NCI-H748 (cell line): ENCODE results near the gene HKDC1.
A peak's percentile ranks its signal among the peaks of the same experiment; 100 is the strongest.
"Not testable (repeated sequence)": the region's sequence is repeated elsewhere in the genome, so short reads cannot be mapped to it uniquely, and the experiment has no call there.

ENCODE experiments used
- DNase-seq: peaks from one replicate; lab custom pipeline; 2025; ENCODE audit not compliant: unreplicated experiment; lab: John Stamatoyannopoulos, UW

The HKDC1 gene

GRCh38 chr10:69220041-69220451, at the start of gene HKDC1:
Gene HKDC1 (plus strand): TSS chr10:69220332. CDS start chr10:69220436, 104 bp downstream.
- no peak for DNase-seq

- DNase-seq, result no peak
Observed at GRCh38 chr10:69172241-69172982, 47.7 kb upstream of the HKDC1 start.

- DNase-seq, result not testable (repeated sequence)
Observed at GRCh38 chr10:69175326-69175725, 44.8 kb upstream of the HKDC1 start.

- DNase-seq, result no peak
Observed at GRCh38 chr10:69176823-69177222, 43.3 kb upstream of the HKDC1 start.

GRCh38 chr10:69179089-69179742, 40.9 kb upstream of the HKDC1 start:
- peak; percentile 56 for DNase-seq

GRCh38 chr10:69179743-69180524, 40.2 kb upstream of the HKDC1 start, which contains the start of gene SUPV3L1:
Gene SUPV3L1 (plus strand): TSS chr10:69180234. CDS start chr10:69180292, 58 bp downstream.
- peak; percentile 96 for DNase-seq

- no peak for DNase-seq
Observed at GRCh38 chr10:69180525-69181204, 39.5 kb upstream of the HKDC1 start.

- DNase-seq, result no peak
Observed at GRCh38 chr10:69181433-69181832, 38.7 kb upstream of the HKDC1 start.

- DNase-seq, result no peak
Observed at GRCh38 chr10:69182005-69182404, 38.1 kb upstream of the HKDC1 start.

- DNase-seq, result no peak
Observed at GRCh38 chr10:69186524-69186923, 33.6 kb upstream of the HKDC1 start.

- no peak for DNase-seq
Observed at GRCh38 chr10:69201045-69201444, 19.1 kb upstream of the HKDC1 start.

GRCh38 chr10:69202332-69202731, 17.8 kb upstream of the HKDC1 start:
- DNase-seq, result no peak

GRCh38 chr10:69208761-69209160, 11.4 kb upstream of the HKDC1 start:
- DNase-seq, result no peak

- no peak for DNase-seq
Observed at GRCh38 chr10:69209787-69210484, 10.2 kb upstream of the HKDC1 start.

GRCh38 chr10:69211104-69211503, 9.0 kb upstream of the HKDC1 start:
- no peak for DNase-seq

- no peak for DNase-seq
Observed at GRCh38 chr10:69211524-69211923, 8.6 kb upstream of the HKDC1 start.

- DNase-seq, result no peak
Observed at GRCh38 chr10:69213591-69214311, 6.4 kb upstream of the HKDC1 start.

- no peak for DNase-seq
Observed at GRCh38 chr10:69214666-69215131, 5.4 kb upstream of the HKDC1 start.

GRCh38 chr10:69215405-69216171, 4.5 kb upstream of the HKDC1 start:
- no peak for DNase-seq
